ENCODE measurements around the gene SLC26A9.

Gene SLC26A9

GRCh38 chr1:205972491-205973168, 29.4 kb upstream of the SLC26A9 start:
- DNase-seq (ENCODE audit: low read depth): no peak

GRCh38 chr1:205972081-205972480, 28.8 kb upstream of the SLC26A9 start:
- DNase-seq (ENCODE audit: low read depth): no peak

- DNase-seq (ENCODE audit: low read depth): no peak
Observed at GRCh38 chr1:205971082-205971481, 27.8 kb upstream of the SLC26A9 start.

- DNase-seq (ENCODE audit: low read depth): no peak
Observed at GRCh38 chr1:205970486-205970885, 27.2 kb upstream of the SLC26A9 start.

- DNase-seq (ENCODE audit: low read depth): no peak
Observed at GRCh38 chr1:205969229-205969628, 26.0 kb upstream of the SLC26A9 start.

GRCh38 chr1:205967554-205968335, 24.5 kb upstream of the SLC26A9 start:
- no peak for DNase-seq (ENCODE audit: low read depth)

- no peak for DNase-seq (ENCODE audit: low read depth)
Observed at GRCh38 chr1:205965036-205965884, 22.0 kb upstream of the SLC26A9 start.

- DNase-seq (ENCODE audit: low read depth): no peak
Observed at GRCh38 chr1:205963352-205964155, 20.3 kb upstream of the SLC26A9 start.

- DNase-seq (ENCODE audit: low read depth): no peak
Observed at GRCh38 chr1:205962821-205963221, 19.6 kb upstream of the SLC26A9 start.

- no peak for DNase-seq (ENCODE audit: low read depth)
Observed at GRCh38 chr1:205961991-205962820, 18.9 kb upstream of the SLC26A9 start.

GRCh38 chr1:205961405-205961804, 18.1 kb upstream of the SLC26A9 start:
- DNase-seq (ENCODE audit: low read depth): no peak

- no peak for DNase-seq (ENCODE audit: low read depth)
Observed at GRCh38 chr1:205959789-205960188, 16.5 kb upstream of the SLC26A9 start.

GRCh38 chr1:205955499-205955898, 12.2 kb upstream of the SLC26A9 start:
- no peak for DNase-seq (ENCODE audit: low read depth)

GRCh38 chr1:205954819-205955404, 11.7 kb upstream of the SLC26A9 start:
- no peak for DNase-seq (ENCODE audit: low read depth)

GRCh38 chr1:205951746-205952145, 8.5 kb upstream of the SLC26A9 start:
- DNase-seq (ENCODE audit: low read depth): no peak

- DNase-seq (ENCODE audit: low read depth): no peak
Observed at GRCh38 chr1:205950826-205951549, 7.7 kb upstream of the SLC26A9 start.

- DNase-seq (ENCODE audit: low read depth): no peak
Observed at GRCh38 chr1:205950280-205950679, 7.0 kb upstream of the SLC26A9 start.

GRCh38 chr1:205949753-205950152, 6.5 kb upstream of the SLC26A9 start:
- no peak for DNase-seq (ENCODE audit: low read depth)

- DNase-seq (ENCODE audit: low read depth): no peak
Observed at GRCh38 chr1:205948886-205949285, 5.6 kb upstream of the SLC26A9 start.

- DNase-seq (ENCODE audit: low read depth): no peak
Observed at GRCh38 chr1:205948039-205948438, 4.8 kb upstream of the SLC26A9 start.
